RWPE2 (cell line): ENCODE data around the gene CFI.

ENCODE experiments used
- ATAC-seq: fragments of 200-7000 bp; cut with Tn5 transposase; 3 replicates; pipeline ENCODE4 v1.9.1; 2021; ENCODE audit warnings: low read depth
- DNase-seq: peaks from one replicate; pipeline ENCODE4 v3.0.0-alpha.2; 2020; ENCODE audit warnings: low spot score
- H3K27ac ChIP-seq: fragments of 450-650 bp; 2 replicates; pipeline ENCODE4 v1.5.1; 2017; ENCODE audit warnings: mild to moderate bottlenecking; ENCODE audit not compliant: poor library complexity, severe bottlenecking
- H3K27me3 ChIP-seq: fragments of 250-450 bp; sonication (Bioruptor Pico); 2 replicates; pipeline ENCODE4 v1.5.1; 2021; ENCODE audit warnings: mild to moderate bottlenecking, moderate library complexity; ENCODE audit not compliant: insufficient read depth, poor library complexity, severe bottlenecking
- H3K36me3 ChIP-seq: fragments of 250-450 bp; sonication (Bioruptor Pico); 2 replicates; pipeline ENCODE4 v1.5.1; 2020; ENCODE audit warnings: low read depth, mild to moderate bottlenecking, moderate library complexity
- H3K4me1 ChIP-seq: fragments of 250-450 bp; sonication (Bioruptor Pico); 2 replicates; pipeline ENCODE4 v1.5.1; 2021; ENCODE audit warnings: mild to moderate bottlenecking, moderate library complexity; ENCODE audit not compliant: insufficient read depth, poor library complexity, severe bottlenecking
- H3K4me3 ChIP-seq: fragments of 250-450 bp; sonication (Bioruptor Pico); 2 replicates; pipeline ENCODE4 v1.5.1; 2021; ENCODE audit warnings: mild to moderate bottlenecking, moderate library complexity; ENCODE audit not compliant: severe bottlenecking
- H3K9me3 ChIP-seq: fragments of 250-450 bp; sonication (Bioruptor Pico); 2 replicates; pipeline ENCODE4 v1.5.1; 2021; ENCODE audit warnings: mild to moderate bottlenecking, moderate library complexity; ENCODE audit not compliant: severe bottlenecking
- CTCF ChIP-seq: fragments of 450-650 bp; IDR thresholded peaks from one replicate; pipeline ENCODE4 v1.5.1; 2017; ENCODE audit warnings: mild to moderate bottlenecking, moderate library complexity; ENCODE audit not compliant: poor library complexity, severe bottlenecking

The CFI gene

DNA sequence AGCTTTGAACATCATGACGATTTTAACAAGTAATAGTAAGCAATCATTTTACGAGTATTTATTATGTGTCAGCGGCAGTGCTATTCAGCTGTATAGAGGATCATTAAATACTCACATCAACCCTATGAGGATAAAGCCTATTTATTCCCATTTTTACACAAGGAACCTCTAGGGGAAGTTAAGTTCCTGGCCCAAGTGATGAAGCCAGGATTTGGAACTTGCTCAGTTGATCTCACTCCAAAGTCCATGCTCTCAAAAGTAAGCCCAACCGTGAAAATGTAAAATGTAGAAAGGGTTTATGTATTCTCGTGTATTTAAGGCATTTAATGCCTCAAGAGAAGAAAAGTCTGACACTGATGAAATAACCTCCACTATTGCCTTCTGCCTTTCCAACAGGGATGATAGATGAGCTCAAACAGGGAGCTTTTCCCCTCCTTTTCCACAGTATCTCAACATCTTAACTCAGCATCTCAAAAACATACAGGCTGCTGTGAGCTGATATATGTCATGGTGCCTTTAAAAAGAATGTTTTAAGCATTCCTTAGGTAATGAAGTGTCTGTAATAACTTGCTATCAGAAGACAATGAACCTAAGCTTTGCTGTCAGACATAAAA lies 36.9 kb downstream of the CFI start:
- no peak for DNase-seq
- no peak for TF ChIP-seq CTCF

GRCh38 chr4:109764376-109764775 lies 37.4 kb downstream of the CFI start:
- H3K27me3 ChIP-seq, result no peaks in the 10 kb centered on the region
- no peak for ATAC-seq
- H3K9me3 ChIP-seq, result no peaks in the 10 kb centered on the region
- no peak for TF ChIP-seq CTCF
- H3K4me1 ChIP-seq, result no peaks in the 10 kb centered on the region
- no peak for DNase-seq
- H3K4me3 ChIP-seq, result no peak overlapping the region
- no peaks in the 10 kb centered on the region for H3K36me3 ChIP-seq
- no peak overlapping the region for H3K27ac ChIP-seq

More for the DNA sequence above, 36.9 kb downstream of the CFI start:
- Histone ChIP-seq H3K36me3 (no peaks in the 10 kb centered on the region), H3K27ac (no peak overlapping the region), H3K4me1 (no peaks in the 10 kb centered on the region), H3K4me3 (no peak overlapping the region), H3K9me3 (no peaks in the 10 kb centered on the region), H3K27me3 (no peaks in the 10 kb centered on the region)
- ATAC-seq, result no peak

DNA sequence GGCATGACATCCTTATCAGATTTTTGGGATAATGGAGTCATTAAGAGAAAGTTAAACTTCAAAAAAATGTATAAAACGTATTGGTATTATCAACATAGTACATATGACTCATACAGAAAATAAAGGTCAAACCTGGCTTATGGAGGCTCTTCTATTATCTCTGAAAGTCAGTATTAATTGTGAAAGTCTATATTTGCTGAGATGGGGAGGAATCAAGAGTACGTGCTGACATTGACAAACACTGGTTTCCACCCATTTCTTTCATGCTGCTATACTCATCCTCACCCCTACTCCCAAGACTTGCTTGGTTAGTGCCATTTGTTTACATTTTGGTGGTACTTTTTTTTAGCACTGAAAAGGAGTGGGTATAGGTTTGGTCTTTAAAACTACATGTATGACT lies 41.1 kb downstream of the CFI start:
- ATAC-seq, result no peak

DNA sequence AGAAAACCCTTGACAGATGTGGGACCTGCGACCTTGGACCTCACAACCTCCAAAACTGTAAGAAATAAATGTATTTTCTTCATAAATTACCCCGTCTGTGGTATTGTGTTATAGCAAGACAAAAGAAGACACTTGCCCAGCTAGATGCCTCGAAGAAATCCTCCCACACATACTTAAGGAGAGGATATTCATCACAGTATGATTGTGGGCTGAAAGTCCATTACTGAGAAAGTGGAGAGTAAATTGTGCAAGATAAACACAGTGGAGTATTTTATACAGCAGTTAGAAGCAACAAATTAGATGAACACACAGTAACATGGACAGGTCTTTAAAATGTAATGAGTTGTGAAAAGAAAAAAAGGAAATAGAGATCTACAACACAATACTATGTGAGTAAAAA lies 46.1 kb downstream of the CFI start:
- no peak for ATAC-seq
- Histone ChIP-seq H3K27ac (no peak overlapping the region), H3K36me3 (no peaks in the 10 kb centered on the region), H3K9me3 (no peaks in the 10 kb centered on the region), H3K27me3 (no peaks in the 10 kb centered on the region), H3K4me3 (no peak overlapping the region), H3K4me1 (no peaks in the 10 kb centered on the region)
- DNase-seq, result no peak
- no peak for TF ChIP-seq CTCF

More for the DNA sequence above, 41.1 kb downstream of the CFI start:
- no peak for TF ChIP-seq CTCF
- Histone ChIP-seq H3K27ac (no peak overlapping the region), H3K4me3 (no peak overlapping the region), H3K27me3 (no peaks in the 10 kb centered on the region), H3K36me3 (no peaks in the 10 kb centered on the region), H3K4me1 (no peaks in the 10 kb centered on the region), H3K9me3 (no peaks in the 10 kb centered on the region)
- no peak for DNase-seq

DNA sequence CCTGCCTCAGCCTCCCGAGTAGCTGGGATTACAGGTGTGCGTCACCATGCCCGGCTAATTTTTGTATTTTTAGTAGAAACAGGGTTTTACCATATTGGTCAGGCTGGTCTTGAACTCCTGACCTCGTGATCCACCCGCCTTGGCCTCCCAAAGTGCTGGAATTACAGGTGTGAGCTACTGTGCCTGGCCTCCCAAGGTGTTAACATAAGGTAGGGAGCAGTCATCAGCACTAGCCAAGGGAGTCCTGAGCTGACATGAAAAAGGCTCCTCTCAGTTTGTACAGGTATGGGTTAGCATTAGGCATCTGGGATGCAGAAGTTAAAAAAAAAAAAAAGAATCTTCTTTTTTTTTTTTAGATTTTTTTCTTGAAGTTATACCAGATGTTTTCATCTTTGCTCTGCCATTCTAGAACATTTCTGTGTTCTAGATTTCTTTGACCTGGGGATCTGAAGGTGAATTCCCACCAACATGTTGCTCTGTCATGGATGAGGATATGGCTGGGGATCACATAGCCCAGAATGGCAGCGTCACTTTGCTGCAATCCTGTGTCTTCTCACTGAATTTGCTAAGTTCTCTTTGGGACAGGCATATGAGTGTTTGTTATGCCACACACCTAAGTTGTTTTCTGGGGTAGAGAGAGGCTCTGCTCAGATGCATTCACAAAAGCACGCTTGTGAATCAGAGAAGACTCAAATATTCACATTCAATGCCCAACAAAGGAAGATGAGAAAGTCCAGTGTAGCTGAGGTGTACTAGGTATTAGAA lies 47.5 kb downstream of the CFI start:
- H3K4me3 ChIP-seq, result no peak overlapping the region
- no peaks in the 10 kb centered on the region for H3K27me3 ChIP-seq
- no peak overlapping the region for H3K27ac ChIP-seq
- DNase-seq, result no peak
- no peak for ATAC-seq
- H3K4me1 ChIP-seq, result no peaks in the 10 kb centered on the region
- no peaks in the 10 kb centered on the region for H3K36me3 ChIP-seq
- H3K9me3 ChIP-seq, result no peaks in the 10 kb centered on the region
- no peak for TF ChIP-seq CTCF
